BLaER1 (cell line): ENCODE measurements around the gene CACNA2D3.

ENCODE experiments used
- H3K27ac ChIP-seq: shearing (Covaris generic); formaldehyde crosslinking; 2 replicates; pipeline ENCODE4 v1.8.1; 2022
- H3K27me3 ChIP-seq: shearing (Covaris generic); formaldehyde crosslinking; 2 replicates; pipeline ENCODE4 v1.8.1; 2022
- H3K36me3 ChIP-seq: shearing (Covaris generic); formaldehyde crosslinking; 2 replicates; pipeline ENCODE4 v1.8.1; 2022
- H3K4me1 ChIP-seq: shearing (Covaris generic); formaldehyde crosslinking; 2 replicates; pipeline ENCODE4 v1.8.1; 2022
- H3K4me2 ChIP-seq: shearing (Covaris generic); formaldehyde crosslinking; 2 replicates; pipeline ENCODE4 v1.8.1; 2022
- H3K4me3 ChIP-seq: shearing (Covaris generic); formaldehyde crosslinking; 2 replicates; pipeline ENCODE4 v1.8.1; 2022
- H3K9ac ChIP-seq: shearing (Covaris generic); formaldehyde crosslinking; 2 replicates; pipeline ENCODE4 v1.8.1; 2022
- H3K9me3 ChIP-seq: shearing (Covaris generic); formaldehyde crosslinking; 2 replicates; pipeline ENCODE4 v1.8.1; 2022
- H4K20me1 ChIP-seq: shearing (Covaris generic); formaldehyde crosslinking; 2 replicates; pipeline ENCODE4 v1.8.1; 2022
- Cebpa-rat ChIP-seq: shearing (Covaris generic); IDR thresholded peaks from 2 replicates; pipeline ENCODE4 v1.8.1; 2022

CACNA2D3 gene

DNA sequence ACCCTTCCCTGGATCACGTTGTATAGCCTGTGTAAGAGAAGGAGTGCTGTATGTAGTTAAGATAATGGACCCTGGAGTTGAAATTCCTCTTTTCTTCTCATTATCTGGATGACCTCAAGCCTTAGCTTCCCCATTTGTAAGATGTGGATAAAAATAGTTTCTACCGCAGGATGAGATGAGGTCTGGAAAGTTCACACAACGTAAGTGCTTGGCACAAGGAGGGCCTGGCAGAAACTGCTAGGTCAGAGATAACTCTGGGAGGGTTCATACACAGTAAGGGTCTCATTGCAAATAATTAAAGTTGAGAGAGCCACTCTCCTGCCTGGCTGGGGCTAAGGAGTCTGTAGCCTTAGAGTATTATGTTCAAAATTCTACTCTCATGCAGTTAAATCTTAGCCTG, 591.1 kb downstream of the CACNA2D3 start:
- Histone ChIP-seq H3K4me1 (0 out of 2 replicates have a peak, but pooled peaks cover 6% of the 10 kb centered on the region), H3K4me2 (no peak overlapping the region), H3K36me3 (no peaks in the 10 kb centered on the region), H3K27me3 (no peaks in the 10 kb centered on the region), H3K27ac (no peak overlapping the region), H3K9ac (no peak overlapping the region), H3K9me3 (0 out of 2 replicates have a peak, but pooled peaks cover 8% of the 10 kb centered on the region), H3K4me3 (no peak overlapping the region), H4K20me1 (no peaks in the 10 kb centered on the region)
- no peak for TF ChIP-seq Cebpa-rat

GRCh38 chr3:54714035-54714434, 591.7 kb downstream of the CACNA2D3 start:
- Histone ChIP-seq H3K4me3 (no peak overlapping the region), H4K20me1 (no peaks in the 10 kb centered on the region), H3K36me3 (no peaks in the 10 kb centered on the region), H3K9me3 (0 out of 2 replicates have a peak, but pooled peaks cover 8% of the 10 kb centered on the region), H3K27ac (no peak overlapping the region), H3K4me1 (0 out of 2 replicates have a peak, but pooled peaks cover 6% of the 10 kb centered on the region), H3K4me2 (no peak overlapping the region), H3K9ac (no peak overlapping the region), H3K27me3 (no peaks in the 10 kb centered on the region)
- no peak for TF ChIP-seq Cebpa-rat

DNA sequence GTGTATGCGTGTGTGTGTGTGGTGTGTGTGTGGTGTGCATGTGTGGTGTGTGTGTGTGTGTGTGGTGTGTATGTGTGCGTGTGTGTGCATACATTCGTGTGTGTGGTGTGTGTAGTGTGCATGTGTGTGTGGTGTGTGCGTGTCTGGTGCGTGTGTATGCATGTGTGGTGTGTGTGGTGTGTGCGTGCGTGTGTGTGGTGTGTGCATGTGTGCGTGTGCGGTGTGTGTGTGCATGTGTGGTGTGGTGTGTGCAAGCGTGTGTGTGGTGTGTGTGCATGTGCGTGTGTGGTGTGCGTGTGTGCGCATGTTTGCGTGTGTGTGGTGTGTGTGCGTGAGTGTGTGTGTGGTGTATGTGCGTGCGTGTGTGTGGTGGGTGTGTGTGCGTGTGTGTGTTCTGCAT, 595.2 kb downstream of the CACNA2D3 start:
- no peak for TF ChIP-seq Cebpa-rat
- H4K20me1 ChIP-seq = no peaks in the 10 kb centered on the region
- H3K27me3 ChIP-seq = no peaks in the 10 kb centered on the region
- 0 out of 2 replicates have a peak, but pooled peaks cover 2% of the 10 kb centered on the region for H3K9me3 ChIP-seq
- H3K36me3 ChIP-seq = no peaks in the 10 kb centered on the region
- H3K9ac ChIP-seq = no peak overlapping the region
- H3K27ac ChIP-seq = no peak overlapping the region
- no peak overlapping the region for H3K4me3 ChIP-seq
- no peak overlapping the region for H3K4me2 ChIP-seq
- 0 out of 2 replicates have a peak, but pooled peaks cover 3% of the 10 kb centered on the region for H3K4me1 ChIP-seq

DNA sequence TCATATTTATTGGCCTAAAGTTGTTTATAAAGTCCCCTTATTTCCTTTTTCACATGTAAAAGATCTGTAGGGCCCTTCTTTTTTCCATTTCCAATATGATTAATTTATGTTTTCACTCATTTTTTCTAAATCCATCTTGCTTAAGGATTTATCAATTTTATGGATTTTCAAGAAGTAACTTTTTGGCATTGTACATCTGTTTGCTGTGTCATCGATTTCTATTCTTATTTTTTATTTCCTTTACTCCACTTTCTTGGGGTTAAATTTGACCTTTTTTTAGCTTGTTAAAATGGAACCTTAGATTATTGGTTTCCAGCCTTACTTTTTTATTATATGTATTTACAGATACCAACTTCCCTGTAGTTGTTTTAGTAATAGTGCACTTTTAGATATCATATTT, 597.6 kb downstream of the CACNA2D3 start:
- Histone ChIP-seq H3K36me3 (no peaks in the 10 kb centered on the region), H3K27ac (no peak overlapping the region), H3K4me1 (no peaks in the 10 kb centered on the region), H3K27me3 (no peaks in the 10 kb centered on the region), H3K9ac (no peak overlapping the region), H3K4me3 (no peak overlapping the region), H3K4me2 (no peak overlapping the region), H4K20me1 (no peaks in the 10 kb centered on the region), H3K9me3 (no peaks in the 10 kb centered on the region)
- TF ChIP-seq Cebpa-rat = no peak

GRCh38 chr3:54720604-54721003, 598.3 kb downstream of the CACNA2D3 start:
- Histone ChIP-seq H3K4me3 (no peak overlapping the region), H3K36me3 (no peaks in the 10 kb centered on the region), H3K9me3 (peaks cover 2% of the 10 kb centered on the region), H3K9ac (no peak overlapping the region), H3K4me1 (no peaks in the 10 kb centered on the region), H3K27ac (no peak overlapping the region), H3K4me2 (no peak overlapping the region), H4K20me1 (no peaks in the 10 kb centered on the region), H3K27me3 (no peaks in the 10 kb centered on the region)
- no peak for TF ChIP-seq Cebpa-rat

DNA sequence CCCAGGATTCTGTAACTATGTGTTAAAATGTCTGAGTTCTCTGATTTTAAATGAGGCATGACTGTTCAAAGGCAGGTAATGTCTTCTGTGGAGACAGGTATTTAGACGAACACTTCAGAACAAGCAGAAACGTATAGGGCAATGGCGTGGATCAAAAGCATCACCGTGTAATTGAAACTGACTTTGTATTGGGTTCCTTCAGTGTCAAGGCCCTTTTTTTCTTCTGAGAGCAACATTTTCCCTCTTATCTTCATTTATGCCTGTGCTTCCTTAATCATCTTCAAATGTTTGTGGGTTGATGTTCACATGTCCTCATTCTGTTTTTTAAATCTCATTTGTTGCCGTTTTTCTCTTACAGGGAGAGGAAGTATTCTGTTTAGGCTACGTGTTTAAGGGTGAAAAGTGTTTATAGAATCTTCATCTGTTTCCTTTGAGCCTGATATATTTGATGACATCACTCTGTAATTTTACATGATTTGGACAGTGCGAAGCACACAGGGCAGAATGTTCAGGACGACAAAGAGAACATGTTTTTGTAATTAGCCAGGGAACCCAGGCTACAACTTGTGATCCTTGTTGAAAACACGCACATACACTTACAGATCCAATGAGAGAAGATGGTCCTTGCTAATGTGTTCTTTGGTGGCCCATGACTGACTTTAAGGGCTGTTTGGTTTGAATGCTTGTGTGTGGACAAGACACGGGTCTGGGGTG, 609.5 kb downstream of the CACNA2D3 start:
- H3K36me3 ChIP-seq = no peaks in the 10 kb centered on the region
- H3K9me3 ChIP-seq = peaks cover 8% of the 10 kb centered on the region
- no peak for TF ChIP-seq Cebpa-rat
- no peak overlapping the region for H3K27ac ChIP-seq
- H3K4me2 ChIP-seq = no peak overlapping the region
- H4K20me1 ChIP-seq = no peaks in the 10 kb centered on the region
- H3K9ac ChIP-seq = no peak overlapping the region
- no peaks in the 10 kb centered on the region for H3K4me1 ChIP-seq
- no peaks in the 10 kb centered on the region for H3K27me3 ChIP-seq
- H3K4me3 ChIP-seq = no peak overlapping the region

DNA sequence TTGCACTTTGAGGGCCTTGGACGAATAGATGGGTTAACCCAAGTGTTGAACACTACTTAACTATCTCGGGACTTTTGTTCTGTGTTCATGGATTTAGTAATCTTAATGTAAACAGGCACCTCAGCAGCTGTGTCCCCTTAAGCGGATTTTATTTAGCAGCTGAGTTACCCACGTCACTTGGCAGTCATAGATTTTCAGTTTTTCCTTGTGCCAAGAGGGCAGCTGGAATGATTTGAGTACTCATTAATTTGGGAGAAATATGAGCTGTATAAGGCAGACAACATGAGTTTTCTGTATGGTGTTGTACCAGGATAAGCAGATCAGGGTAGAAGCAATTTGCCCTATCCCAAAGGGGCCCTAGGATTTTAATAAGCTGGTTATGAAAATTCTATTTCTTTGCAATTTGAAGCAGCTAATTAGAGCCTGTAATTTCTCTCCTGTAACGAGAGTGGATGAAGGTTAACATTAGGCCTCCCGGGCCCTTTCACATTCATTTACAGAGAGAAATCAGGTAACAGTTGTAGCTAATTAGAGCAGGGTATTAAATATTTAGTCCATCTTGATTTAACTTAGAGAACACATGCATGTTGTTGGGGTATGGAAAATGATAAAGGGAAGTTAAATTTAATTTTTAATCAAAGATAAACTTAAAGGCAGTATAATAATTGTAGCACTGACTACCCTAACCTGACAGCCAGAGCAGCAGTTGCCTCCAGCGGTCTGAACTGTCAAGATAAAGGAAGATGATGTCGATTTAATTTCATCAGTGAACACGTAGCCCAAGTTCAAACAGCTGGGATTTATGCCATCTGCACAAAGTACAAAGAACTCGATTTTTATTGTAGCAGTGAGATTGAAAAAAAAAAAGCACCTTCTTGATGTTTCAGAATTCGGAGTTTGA, 611.0 kb downstream of the CACNA2D3 start:
- no peak overlapping the region for H3K9ac ChIP-seq
- no peaks in the 10 kb centered on the region for H3K4me1 ChIP-seq
- TF ChIP-seq Cebpa-rat = no peak
- H3K4me3 ChIP-seq = no peak overlapping the region
- no peaks in the 10 kb centered on the region for H3K27me3 ChIP-seq
- no peaks in the 10 kb centered on the region for H4K20me1 ChIP-seq
- H3K36me3 ChIP-seq = no peaks in the 10 kb centered on the region
- H3K9me3 ChIP-seq = no peaks in the 10 kb centered on the region; the same call in 1 of the 2 replicates
- H3K4me2 ChIP-seq = no peak overlapping the region
- no peak overlapping the region for H3K27ac ChIP-seq

DNA sequence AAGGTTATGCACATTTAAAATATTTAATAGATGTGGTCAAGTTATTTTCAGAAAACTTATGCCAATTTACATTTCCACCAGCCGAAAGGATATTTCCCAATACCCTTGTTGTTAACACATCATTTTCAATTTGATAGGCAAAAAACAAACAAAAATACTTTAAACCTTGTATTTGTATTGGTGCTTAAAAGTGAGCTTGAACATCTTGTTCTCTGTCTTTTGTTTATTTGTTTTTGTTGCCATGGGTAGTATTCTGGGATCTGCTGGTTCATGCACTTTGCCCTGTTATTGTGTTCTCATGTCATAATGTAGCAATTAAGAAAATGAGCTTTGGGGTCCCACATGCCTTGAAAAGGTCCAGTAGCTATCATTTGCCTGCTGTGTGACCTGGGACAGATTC, 614.1 kb downstream of the CACNA2D3 start:
- no peak overlapping the region for H3K9ac ChIP-seq
- H3K9me3 ChIP-seq = no peaks in the 10 kb centered on the region
- no peaks in the 10 kb centered on the region for H3K4me1 ChIP-seq
- no peak for TF ChIP-seq Cebpa-rat
- H3K4me2 ChIP-seq = no peak overlapping the region
- H3K4me3 ChIP-seq = no peak overlapping the region
- no peaks in the 10 kb centered on the region for H3K27me3 ChIP-seq
- no peaks in the 10 kb centered on the region for H3K36me3 ChIP-seq
- H4K20me1 ChIP-seq = no peaks in the 10 kb centered on the region
- no peak overlapping the region for H3K27ac ChIP-seq

DNA sequence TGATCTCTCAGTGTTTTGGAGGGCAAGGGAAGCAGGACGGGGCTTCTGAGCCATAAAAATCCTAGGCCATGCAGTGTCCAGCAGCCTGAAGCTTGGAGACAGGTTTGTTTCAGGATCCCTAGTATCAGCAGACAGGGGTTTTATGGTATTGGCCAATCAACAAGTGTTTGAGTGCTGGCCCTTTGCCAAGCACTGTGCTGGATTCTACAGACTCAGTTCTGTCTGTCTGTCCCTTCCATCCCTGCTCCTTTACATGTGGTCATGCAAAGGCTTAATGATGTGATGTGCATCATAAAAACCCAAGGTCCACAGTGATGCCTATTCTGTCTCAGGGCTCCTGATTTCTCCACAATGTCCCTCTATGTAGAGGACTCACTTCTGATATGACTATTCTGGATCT, 621.4 kb downstream of the CACNA2D3 start:
- no peaks in the 10 kb centered on the region for H3K9me3 ChIP-seq
- H4K20me1 ChIP-seq = no peaks in the 10 kb centered on the region
- H3K27me3 ChIP-seq = no peaks in the 10 kb centered on the region
- no peak overlapping the region for H3K27ac ChIP-seq
- H3K36me3 ChIP-seq = no peaks in the 10 kb centered on the region
- no peak for TF ChIP-seq Cebpa-rat
- H3K4me3 ChIP-seq = no peak overlapping the region
- H3K4me1 ChIP-seq = no peaks in the 10 kb centered on the region
- no peak overlapping the region for H3K4me2 ChIP-seq
- H3K9ac ChIP-seq = no peak overlapping the region

DNA sequence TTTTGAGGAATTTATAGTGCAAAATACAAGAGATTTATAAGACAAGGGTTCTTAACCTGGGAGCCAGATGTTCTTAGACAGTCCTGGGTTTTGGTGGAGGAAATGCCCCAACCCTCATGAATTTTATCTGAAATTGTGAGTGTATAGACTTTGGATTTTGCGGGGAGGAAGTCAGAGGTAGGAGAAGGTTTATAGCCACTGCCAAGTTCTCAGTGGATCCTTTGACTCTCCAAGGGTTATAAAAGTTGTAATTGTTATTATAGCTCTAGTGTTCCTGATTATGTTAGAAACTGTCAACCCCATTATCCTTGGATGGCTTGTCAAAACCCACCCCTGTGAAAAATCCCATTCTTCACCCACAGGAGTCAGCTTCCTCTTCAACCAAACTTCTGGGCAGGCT, 621.9 kb downstream of the CACNA2D3 start:
- no peaks in the 10 kb centered on the region for H3K4me1 ChIP-seq
- no peak overlapping the region for H3K4me2 ChIP-seq
- H3K9ac ChIP-seq = no peak overlapping the region
- no peaks in the 10 kb centered on the region for H4K20me1 ChIP-seq
- H3K27ac ChIP-seq = no peak overlapping the region
- no peak for TF ChIP-seq Cebpa-rat
- no peak overlapping the region for H3K4me3 ChIP-seq
- no peaks in the 10 kb centered on the region for H3K27me3 ChIP-seq
- no peaks in the 10 kb centered on the region for H3K36me3 ChIP-seq
- H3K9me3 ChIP-seq = no peaks in the 10 kb centered on the region
